LNCAP (cell line): ENCODE data around the gene TRPC6.

ENCODE experiments used
- TF ChIP-seq, protein P1 (sequence below): fragments of 450-650 bp; IDR thresholded peaks from 2 replicates; pipeline ENCODE4 v1.5.1; 2017; ENCODE audit warnings: mild to moderate bottlenecking

TRPC6 gene

DNA sequence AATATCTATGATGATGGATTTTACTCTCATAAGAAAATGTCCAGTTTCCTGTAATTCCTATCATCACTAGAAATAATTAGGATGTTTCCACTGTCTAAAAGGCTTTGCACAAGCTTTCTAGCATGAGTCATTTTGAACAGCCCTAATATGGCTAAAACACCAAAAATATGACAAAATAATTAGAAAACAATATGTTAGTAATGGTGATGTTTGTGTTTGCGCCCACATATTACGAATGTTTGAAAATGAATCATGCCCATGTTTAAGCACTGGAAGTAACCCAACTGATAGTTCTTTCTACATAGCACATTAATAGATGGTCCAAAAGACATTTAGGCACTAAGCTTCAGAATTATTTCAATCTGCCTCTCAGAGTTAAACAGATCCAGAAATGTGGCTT is 96.0 kb downstream of the TRPC6 start:
- TF ChIP-seq, protein P1, sequence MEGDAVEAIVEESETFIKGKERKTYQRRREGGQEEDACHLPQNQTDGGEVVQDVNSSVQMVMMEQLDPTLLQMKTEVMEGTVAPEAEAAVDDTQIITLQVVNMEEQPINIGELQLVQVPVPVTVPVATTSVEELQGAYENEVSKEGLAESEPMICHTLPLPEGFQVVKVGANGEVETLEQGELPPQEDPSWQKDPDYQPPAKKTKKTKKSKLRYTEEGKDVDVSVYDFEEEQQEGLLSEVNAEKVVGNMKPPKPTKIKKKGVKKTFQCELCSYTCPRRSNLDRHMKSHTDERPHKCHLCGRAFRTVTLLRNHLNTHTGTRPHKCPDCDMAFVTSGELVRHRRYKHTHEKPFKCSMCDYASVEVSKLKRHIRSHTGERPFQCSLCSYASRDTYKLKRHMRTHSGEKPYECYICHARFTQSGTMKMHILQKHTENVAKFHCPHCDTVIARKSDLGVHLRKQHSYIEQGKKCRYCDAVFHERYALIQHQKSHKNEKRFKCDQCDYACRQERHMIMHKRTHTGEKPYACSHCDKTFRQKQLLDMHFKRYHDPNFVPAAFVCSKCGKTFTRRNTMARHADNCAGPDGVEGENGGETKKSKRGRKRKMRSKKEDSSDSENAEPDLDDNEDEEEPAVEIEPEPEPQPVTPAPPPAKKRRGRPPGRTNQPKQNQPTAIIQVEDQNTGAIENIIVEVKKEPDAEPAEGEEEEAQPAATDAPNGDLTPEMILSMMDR: no peak

DNA sequence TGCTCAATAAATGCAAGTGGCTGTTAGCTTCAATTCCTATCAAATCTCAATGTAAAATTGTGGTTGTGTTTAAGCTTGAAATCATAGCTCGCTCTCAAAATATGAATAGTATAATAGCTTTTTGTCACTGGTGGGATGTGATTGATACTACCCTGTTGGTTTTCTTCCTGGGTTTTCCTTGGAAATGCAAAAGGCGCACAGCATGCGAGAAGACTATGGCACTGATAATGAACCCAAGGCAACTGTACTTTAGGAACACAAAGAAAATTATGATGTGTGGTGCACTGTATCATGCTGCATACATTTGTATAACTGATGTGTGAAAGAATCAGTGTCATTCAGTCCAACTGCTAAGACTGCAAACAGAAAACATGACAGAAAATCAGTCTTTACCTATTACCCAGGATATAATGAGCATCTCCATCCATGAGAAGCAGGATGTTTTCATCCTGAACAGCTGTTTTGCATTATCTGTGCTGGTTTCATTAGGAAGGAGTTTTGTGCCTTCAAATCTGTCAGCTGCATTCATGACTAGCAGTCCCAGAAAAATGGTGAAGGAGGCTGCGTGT is 101.2 kb downstream of the TRPC6 start:
- TF ChIP-seq, protein P1: no peak

DNA sequence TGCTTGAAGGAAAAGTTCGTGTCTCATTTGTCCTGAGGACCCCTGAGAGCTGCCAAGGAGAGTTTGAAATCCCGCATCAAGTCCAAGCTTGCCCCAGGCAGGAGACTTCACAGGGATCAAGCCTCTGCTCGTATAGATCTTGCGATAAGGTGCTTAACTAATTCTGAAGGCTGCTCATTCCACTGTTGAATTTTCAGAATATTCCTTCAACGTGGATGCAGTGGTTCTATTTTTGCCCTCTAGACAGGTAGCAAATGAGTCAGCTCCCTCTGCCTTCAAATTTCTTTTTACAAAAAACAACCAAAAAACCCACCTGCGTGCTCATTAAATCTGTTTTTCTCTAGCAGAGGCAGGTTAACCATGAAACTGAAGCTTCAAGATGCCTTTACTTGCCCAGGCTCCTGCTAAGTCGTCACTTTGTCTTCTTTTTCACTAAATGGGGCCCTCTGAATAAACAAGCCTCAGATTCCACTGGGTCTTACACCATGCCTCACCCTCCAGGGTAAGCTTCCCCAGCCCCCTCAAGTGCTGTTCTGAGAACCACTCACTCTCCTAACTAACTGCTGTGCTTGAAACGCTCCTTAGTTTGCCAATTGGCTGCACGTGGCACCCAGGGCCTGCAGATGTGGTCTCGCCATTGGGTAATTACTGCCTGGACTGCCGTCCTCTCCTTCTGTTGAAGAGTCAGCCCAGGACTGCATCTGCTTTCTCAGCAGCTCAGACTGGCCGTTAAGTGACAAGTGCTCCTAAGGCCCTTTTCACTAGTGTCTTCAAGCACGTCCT is 105.0 kb downstream of the TRPC6 start:
- TF ChIP-seq, protein P1: no peak

DNA sequence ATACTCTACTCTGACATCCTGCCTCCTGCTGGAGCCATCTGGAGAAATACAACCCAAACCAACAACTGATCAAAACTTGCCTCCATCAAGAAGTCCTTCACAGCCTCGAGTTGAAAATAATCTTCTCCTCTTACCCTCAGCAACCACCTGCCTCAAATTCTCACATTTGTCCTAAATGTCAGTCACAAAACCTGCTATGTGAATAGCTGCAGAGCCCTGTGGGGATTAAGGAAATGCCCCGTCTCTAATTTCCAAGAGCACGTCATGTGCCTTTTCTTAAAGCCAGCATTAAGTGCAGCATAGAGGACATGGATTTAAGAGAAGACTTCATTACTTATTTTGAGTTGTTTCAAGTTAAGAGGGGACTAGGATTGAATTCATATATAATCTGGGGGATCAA is 105.9 kb downstream of the TRPC6 start:
- TF ChIP-seq, protein P1: 0 out of 2 replicates have a peak, but pooled peaks have one; percentile 12

DNA sequence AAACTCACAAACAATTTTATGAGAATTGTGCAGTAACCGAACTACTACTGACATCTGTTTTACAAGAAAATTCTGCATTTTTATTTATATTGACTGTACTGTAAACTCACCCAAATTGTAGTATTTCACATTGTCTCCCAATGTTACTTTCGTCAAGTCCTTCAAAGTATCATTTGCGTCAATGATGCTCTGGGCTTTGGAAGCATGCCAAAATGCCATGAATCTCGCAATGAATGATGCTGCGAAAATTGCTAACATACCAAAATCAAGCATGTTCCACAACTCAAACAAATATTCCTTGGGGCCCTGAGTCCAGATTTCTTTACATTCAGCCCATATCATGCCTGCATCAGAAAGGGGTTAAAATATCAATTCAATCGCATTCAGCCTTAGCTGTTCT is 107.6 kb downstream of the TRPC6 start:
- TF ChIP-seq, protein P1: no peak

DNA sequence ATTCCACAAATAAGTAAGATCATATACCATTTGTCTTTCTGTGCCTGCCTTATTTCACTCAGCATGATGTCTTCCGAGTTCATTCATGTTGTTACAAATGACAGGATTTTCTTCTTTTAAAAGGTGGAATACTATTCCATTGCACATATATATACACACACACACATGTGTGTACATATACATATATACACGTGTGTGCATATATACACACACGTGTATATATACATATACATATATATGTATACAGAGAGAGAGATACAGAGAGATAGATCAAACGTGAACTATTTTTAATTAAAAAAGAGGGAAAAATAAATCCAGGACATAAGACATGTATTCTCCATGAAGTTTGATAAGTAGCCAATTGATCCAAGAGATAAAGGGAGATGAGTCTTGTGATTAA is 108.1 kb downstream of the TRPC6 start:
- TF ChIP-seq, protein P1: no peak

DNA sequence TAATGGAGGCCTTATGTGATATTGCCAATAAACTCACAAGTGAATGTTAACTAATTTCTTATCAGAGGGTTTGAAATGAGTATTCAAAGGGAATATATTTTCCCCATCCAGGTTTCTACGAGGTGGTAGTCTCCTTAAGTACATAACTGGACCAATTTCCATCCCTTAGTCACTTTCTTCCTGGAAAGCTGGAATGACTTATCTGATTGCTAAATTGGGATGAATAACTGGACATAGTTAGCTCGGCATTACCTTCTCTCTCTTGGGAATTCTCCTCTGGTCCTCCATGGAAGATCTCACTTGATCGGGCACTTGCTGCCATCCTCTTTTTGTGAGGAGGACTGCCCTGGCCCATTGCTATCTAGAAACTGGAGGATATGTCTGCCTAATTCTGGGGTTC is 109.1 kb downstream of the TRPC6 start:
- TF ChIP-seq, protein P1: no peak
